GM12874 (cell line): ENCODE results near the gene ADPRS.

Experiments used
- TF ChIP-seq, protein P1 (sequence below): IDR thresholded peaks from 2 replicates; pipeline ENCODE4 v1.5.1; 2011; ENCODE audit warnings: low read depth, mild to moderate bottlenecking, control low read depth, low read length, moderate library complexity; ENCODE audit not compliant: insufficient read depth

ADPRS gene

DNA sequence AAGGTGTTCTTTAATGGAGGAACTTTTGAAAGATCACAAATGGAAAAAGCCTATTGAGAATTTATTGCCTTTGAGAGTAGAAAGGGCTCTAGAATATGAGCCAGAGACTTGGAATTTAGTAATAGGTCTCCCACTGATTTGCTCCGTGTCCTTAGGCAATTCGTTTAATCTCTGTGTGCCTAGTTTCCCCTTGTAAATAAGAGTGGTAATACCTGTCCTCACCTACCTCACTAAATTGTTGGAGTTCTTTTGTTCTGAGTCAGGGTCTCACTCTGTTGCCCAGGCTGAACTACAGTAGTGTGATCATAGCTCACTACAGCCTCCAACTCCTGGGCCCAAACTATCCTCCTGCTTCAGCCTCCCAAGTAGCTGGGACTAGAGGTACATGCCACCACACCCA is 19.8 kb upstream of the ADPRS start:
- TF ChIP-seq, protein P1, sequence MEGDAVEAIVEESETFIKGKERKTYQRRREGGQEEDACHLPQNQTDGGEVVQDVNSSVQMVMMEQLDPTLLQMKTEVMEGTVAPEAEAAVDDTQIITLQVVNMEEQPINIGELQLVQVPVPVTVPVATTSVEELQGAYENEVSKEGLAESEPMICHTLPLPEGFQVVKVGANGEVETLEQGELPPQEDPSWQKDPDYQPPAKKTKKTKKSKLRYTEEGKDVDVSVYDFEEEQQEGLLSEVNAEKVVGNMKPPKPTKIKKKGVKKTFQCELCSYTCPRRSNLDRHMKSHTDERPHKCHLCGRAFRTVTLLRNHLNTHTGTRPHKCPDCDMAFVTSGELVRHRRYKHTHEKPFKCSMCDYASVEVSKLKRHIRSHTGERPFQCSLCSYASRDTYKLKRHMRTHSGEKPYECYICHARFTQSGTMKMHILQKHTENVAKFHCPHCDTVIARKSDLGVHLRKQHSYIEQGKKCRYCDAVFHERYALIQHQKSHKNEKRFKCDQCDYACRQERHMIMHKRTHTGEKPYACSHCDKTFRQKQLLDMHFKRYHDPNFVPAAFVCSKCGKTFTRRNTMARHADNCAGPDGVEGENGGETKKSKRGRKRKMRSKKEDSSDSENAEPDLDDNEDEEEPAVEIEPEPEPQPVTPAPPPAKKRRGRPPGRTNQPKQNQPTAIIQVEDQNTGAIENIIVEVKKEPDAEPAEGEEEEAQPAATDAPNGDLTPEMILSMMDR = no peak

DNA sequence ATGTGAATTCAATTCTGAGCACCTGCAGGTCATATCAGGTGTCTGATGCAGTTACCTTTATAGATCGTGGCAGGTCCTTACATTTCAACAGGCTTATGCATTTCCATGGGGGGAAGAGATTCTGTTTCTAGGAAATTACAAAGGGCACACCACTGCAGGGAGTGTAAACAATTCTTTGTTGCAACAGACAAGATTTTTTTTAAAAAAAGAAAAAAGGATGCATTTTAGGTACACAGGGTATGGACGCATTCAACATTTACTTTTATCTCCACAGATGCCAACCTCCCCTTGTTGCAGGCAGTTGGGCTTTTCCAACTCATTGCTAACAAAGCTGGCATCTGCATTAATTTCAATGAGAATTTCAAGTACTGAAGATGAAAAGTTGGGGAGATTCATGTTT is 18.3 kb upstream of the ADPRS start:
- TF ChIP-seq, protein P1 = no peak

DNA sequence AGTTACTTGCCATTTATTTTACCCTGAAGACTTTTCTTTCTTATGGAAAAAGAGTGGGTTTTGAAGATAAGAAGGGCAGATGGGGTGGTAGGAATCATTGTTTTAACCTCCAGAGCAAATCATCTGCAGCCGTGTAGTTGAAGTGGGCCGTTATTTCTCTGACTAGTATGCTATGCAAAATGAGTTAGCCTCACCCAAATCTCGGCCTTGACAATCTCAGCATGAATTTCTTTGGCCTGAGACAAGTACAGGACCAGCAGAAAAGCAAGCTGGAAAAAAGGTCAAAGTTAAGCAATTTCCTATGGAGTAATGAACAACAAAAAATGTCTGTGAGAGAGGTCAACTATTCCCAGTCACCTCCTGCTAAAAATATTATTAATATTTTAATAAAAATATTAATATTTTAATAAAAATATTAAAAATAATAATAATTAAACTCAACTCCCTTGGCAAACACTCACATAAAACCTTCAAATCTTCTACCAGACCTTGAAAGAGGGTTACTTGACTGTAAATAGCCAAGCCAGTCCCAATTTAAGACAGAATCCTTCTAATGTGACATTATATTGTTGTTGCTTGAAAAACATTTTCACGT is 11.6 kb upstream of the ADPRS start:
- TF ChIP-seq, protein P1 = no peak

DNA sequence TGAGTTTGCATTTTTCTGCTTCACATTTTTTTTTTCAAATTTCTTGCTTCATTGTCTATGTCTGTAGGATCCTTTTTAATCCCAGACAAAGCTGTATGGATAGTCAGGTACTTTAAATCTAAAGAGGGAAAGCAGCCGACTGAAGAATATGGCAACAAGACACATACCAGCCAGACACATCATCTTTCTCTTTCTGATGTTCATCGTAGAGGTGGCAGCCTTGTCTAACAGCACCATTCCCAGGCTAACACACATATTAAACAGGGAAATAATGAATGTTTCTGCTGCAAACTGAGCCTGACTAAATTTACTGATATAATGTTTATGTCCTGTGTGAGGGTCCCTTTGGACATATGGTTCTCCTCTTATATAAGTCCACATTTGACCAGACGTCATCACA is 8.5 kb upstream of the ADPRS start:
- TF ChIP-seq, protein P1 = no peak

DNA sequence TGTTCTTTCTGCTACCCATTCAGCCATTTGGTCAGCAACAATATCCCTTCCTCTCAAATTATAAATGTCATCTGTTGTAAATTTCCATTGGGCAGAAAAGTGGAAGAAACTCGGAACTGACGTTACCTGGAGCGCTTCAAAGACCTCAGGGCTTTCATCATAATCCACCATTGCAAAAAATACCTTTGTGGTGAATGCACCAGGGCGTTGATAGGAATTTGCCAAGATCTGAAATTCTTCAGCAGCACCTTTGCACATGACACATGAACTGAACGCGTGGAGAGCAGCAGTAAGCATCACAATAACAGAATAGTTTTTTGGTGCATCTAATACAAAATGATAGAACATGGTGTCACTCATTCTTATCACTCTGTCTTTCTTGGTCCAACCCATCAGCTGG is 7.9 kb upstream of the ADPRS start:
- TF ChIP-seq, protein P1 = no peak

DNA sequence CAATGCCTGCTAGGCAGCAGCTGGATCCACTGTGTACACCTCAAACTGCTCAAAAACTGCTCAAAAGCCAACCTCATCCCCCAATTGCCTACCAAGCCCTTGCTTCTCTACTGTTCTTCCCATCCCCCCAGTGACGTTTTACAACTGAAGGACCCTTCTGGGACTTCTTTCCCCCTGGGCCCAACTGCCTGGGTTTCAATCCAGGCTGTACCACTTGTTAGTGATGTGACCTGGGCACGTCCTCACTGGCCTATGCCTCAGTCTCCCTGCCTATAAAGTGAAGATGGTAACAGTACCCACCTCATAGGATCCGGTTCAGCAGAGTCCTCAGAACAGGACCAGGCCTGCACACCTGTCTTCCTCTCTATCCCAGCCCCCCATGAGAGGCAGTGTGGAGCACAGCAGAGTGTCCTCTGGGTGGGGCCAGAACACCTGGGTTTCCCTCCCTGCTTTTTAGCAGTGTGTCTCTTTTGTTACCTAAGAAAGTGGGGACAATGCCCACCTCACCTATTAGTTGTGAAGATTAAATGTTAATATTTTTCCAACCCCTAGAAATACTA is 6.7 kb upstream of the ADPRS start:
- TF ChIP-seq, protein P1 = no peak

DNA sequence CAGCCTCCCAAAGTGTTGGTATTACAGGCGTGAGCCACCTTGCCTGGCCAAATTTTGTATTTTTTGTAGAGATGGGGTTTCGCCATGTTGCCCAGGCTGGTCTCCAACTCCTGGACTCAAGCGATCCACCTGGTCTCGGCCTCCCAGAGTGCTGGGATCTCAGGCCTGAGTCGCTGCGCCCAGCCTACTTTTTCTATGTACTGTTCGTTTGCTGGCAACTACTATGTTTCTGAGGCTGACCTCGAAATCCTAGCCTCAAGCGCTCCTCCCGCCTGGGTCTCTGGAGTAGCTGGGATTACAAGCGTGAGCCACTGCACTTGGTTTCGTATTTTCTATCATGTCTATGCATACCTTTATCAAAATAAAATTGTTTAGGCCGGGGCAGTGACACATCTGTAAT is 5.5 kb upstream of the ADPRS start:
- TF ChIP-seq, protein P1 = no peak
